Fibroblast of lung (primary cell): ENCODE measurements around the gene HIBADH.

Experiments
- EZH2 ChIP-seq: IDR thresholded peaks from 2 replicates; pipeline ENCODE4 v1.5.1; 2012; ENCODE audit warnings: low read length, control low read depth, mild to moderate bottlenecking; ENCODE audit errors: missing control alignments
- TF ChIP-seq, protein P1 (sequence below), 2 donors: IDR thresholded peaks in 1 of 2; conservative IDR thresholded peaks in 1 of 2; 1 replicate in 1 of 2; 2 replicates in 1 of 2; pipeline ENCODE4 v1.5.1; 2011 to 2012; ENCODE audit warnings: low read length in 2 of 2, control low read depth in 1 of 2, inconsistent platforms in 1 of 2, low read depth in 1 of 2, mild to moderate bottlenecking in 1 of 2

DNA sequence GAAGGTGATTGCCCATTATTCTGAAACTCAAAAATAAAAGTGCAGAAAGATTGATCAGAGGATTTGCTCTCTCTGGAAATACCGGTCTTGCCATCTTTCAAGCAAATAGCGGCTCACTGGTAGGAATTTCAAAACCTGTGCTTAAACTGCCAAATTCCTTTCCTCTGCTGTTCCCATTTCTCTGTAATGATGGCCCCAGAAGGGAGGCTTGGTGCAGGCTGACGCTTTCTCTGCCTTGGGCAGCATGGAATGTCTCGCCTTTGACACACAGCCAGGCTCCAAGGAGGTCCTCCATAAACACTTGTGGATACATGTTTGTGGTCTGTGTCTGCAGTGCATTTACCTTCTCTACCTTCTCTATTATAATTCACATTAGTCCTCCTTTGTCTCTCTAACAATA is 146.8 kb downstream of the HIBADH start:
- TF ChIP-seq, protein P1, sequence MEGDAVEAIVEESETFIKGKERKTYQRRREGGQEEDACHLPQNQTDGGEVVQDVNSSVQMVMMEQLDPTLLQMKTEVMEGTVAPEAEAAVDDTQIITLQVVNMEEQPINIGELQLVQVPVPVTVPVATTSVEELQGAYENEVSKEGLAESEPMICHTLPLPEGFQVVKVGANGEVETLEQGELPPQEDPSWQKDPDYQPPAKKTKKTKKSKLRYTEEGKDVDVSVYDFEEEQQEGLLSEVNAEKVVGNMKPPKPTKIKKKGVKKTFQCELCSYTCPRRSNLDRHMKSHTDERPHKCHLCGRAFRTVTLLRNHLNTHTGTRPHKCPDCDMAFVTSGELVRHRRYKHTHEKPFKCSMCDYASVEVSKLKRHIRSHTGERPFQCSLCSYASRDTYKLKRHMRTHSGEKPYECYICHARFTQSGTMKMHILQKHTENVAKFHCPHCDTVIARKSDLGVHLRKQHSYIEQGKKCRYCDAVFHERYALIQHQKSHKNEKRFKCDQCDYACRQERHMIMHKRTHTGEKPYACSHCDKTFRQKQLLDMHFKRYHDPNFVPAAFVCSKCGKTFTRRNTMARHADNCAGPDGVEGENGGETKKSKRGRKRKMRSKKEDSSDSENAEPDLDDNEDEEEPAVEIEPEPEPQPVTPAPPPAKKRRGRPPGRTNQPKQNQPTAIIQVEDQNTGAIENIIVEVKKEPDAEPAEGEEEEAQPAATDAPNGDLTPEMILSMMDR (conservative IDR thresholded peaks at IDR 0.05 in 1 of 2, IDR thresholded peaks at IDR 0.05 in 1 of 2; ENCODE audit: low read depth in 1 of 2, low read length in 2 of 2), result no peak
- TF ChIP-seq EZH2, result no peak
